DND-41 (cell line): ENCODE data around the gene PRKCA.

Experiments used
- EZH2 ChIP-seq: IDR thresholded peaks from 3 replicates; pipeline ENCODE4 v1.6.1; 2012; ENCODE audit warnings: borderline replicate concordance, low read depth, mild to moderate bottlenecking, moderate library complexity, low read length, inconsistent platforms; ENCODE audit not compliant: severe bottlenecking
- TF ChIP-seq, protein P1 (sequence below): IDR thresholded peaks from 2 replicates; pipeline ENCODE4 v1.5.1; 2012; ENCODE audit warnings: borderline replicate concordance, low read length, moderate library complexity, mild to moderate bottlenecking; ENCODE audit not compliant: poor library complexity, severe bottlenecking; ENCODE audit errors: extremely low read depth

DNA sequence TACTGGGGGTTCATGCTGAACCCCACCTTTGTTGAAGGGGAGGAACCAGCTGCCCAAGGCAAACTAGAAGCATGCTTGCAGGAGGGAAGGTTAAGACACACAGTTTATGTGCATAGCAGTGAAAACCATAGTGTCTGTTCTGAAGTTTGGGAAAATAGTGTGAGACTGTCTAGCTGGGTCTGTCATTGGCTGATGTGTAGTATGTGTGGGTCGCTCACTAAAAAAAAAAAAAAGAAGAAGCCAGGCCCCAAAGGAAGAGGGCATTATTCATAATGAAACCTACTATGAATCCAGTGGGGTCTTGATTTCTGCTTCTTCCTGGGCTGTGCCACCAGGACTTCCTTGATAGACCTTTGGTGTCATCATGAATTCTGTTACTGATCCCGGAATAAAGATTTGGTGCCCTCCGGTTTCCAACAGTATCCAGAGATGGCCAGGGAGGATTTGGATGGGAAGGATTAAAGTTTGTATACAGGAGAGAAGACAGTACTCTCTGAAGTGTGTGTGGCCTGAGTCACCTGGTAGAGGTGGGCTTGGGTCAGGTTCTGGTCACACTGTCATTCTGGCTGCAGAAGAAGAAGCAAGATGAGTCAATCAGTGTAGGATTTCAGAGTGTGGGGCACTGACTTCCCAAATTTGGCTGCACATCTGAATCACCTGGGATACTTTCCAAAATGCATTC, 220.3 kb downstream of the PRKCA start:
- TF ChIP-seq, protein P1, sequence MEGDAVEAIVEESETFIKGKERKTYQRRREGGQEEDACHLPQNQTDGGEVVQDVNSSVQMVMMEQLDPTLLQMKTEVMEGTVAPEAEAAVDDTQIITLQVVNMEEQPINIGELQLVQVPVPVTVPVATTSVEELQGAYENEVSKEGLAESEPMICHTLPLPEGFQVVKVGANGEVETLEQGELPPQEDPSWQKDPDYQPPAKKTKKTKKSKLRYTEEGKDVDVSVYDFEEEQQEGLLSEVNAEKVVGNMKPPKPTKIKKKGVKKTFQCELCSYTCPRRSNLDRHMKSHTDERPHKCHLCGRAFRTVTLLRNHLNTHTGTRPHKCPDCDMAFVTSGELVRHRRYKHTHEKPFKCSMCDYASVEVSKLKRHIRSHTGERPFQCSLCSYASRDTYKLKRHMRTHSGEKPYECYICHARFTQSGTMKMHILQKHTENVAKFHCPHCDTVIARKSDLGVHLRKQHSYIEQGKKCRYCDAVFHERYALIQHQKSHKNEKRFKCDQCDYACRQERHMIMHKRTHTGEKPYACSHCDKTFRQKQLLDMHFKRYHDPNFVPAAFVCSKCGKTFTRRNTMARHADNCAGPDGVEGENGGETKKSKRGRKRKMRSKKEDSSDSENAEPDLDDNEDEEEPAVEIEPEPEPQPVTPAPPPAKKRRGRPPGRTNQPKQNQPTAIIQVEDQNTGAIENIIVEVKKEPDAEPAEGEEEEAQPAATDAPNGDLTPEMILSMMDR, result no peak
- TF ChIP-seq EZH2, result no peak
